DMS 273 (cell line): ENCODE results near the gene BPIFA3.

Experiments used
- DNase-seq: peaks from one replicate; lab custom pipeline; 2025; ENCODE audit not compliant: unreplicated experiment; lab: John Stamatoyannopoulos, UW

Gene BPIFA3

GRCh38 chr20:33259371-33259770, 42.2 kb downstream of the BPIFA3 start:
- no peak for DNase-seq

GRCh38 chr20:33261465-33261864, 44.3 kb downstream of the BPIFA3 start:
- DNase-seq = peak; percentile 67

- DNase-seq = peak; percentile 89
These were observed 45.5 kb downstream of the BPIFA3 start for GRCh38 chr20:33262658-33263065.

- DNase-seq = no peak
These were observed 46.6 kb downstream of the BPIFA3 start for GRCh38 chr20:33263784-33264183.

GRCh38 chr20:33267701-33268100, 50.5 kb downstream of the BPIFA3 start:
- DNase-seq = no peak

- no peak for DNase-seq
These were observed 55.2 kb downstream of the BPIFA3 start for GRCh38 chr20:33272155-33272873.

GRCh38 chr20:33273117-33273851, 56.1 kb downstream of the BPIFA3 start:
- no peak for DNase-seq

- DNase-seq = no peak
These were observed 58.1 kb downstream of the BPIFA3 start for GRCh38 chr20:33275215-33275614.

- DNase-seq = no peak
These were observed 58.7 kb downstream of the BPIFA3 start for GRCh38 chr20:33275871-33276270.

GRCh38 chr20:33276303-33277113, 59.4 kb downstream of the BPIFA3 start:
- DNase-seq = no peak
